Measurements from ENCODE around the gene SPINT1. TPM values are rescaled to one million over a fixed set of nuclear protein-coding genes. Genes with fewer than 3 reads are reported as not detected.

SPINT1 gene
- total RNA-seq, 1 experiment from 2014 or later: 123 TPM

DNA sequence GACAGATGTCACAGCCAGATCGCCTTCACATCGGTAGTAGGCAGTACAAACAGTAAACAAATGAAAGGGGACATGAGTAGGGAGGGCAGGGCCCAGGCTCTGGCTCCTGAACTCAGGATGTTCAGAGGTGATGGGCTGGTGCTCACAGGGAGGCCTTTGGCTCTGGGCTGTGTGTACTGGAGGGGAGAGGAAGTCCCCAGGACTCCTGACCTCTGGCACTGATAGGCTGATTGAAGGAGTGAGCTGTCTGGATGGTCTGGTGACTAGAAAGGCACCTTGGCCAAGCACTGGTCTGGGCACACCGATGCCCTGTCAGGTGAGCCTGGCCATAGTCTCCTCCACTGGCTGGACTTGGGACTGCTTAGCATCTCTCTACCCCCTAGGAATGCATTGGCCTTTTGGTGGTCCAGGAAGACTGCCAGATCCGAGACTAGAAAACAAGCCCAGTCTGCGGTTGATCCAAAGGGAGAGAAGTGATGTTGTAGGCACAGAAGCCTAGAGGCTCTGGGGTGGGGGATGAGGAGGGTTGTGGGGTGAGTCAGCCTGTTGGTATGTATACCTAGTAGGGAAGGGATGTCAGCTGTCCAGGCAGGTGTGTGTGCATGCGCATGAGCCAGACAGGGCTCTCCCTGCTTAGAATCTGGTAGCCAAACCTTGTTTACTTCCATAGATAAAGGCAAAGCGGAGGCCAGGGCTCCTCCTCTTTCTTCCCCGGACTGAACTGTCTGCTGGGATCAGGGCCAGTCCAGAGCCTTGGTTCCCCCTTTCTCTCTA is 1.9 kb downstream of the SPINT1 start:
- H4K20me1 ChIP-seq (ENCODE audit: insufficient read depth): no peaks in the 10 kb centered on the region; the same call in 1 of the 2 replicates
- peak overlapping the region; percentile 79 to 95 for H3K4me3 ChIP-seq (replicated peaks in 1 of 2; ENCODE audit: low read depth in 1 of 2, low read length in 2 of 2)
- H3K4me2 ChIP-seq (ENCODE audit: low read length): peak overlapping the region; percentile 99
- peak overlapping the region; percentile 77 for H3K9ac ChIP-seq (ENCODE audit: low read length)
- H3K36me3 ChIP-seq (ENCODE audit: control insufficient read depth in 1 of 2, insufficient read depth in 2 of 2, low read length in 2 of 2): peaks cover 5 to 15% of the 10 kb centered on the region in 2 experiments; a peak in 3 of 4 replicates
- no peaks in the 10 kb centered on the region for H3K27me3 ChIP-seq (ENCODE audit: insufficient read depth, low read length)
- DNase-seq (ENCODE audit: low read depth, low spot score) (no peak), ATAC-seq (peak; percentile 74)
- ChIA-PET RAD21 (ENCODE audit: low non-redundant PET in 1 of 2, low total read pairs in 2 of 2, uncharacterized antibody in 2 of 2, unreplicated experiment in 2 of 2) (interaction anchor here in 1 of 2 experiments (0.7 kb wide), 1 partner anchor 58 kb away, joined by 3 read pairs; no protein-coding TSS in a partner anchor), POLR2A (interaction anchor here (2.4 kb wide), 1 partner anchor 12 kb away, joined by 13 read pairs; no protein-coding TSS in a partner anchor), CTCF (interaction anchor here (1.0 to 5.2 kb wide), 3 partner anchors 12 to 58 kb away, joined by 4 to 61 read pairs (median 7); partner anchors contain the start of gene VPS18)
- intact Hi-C loops (cut with micrococcal nuclease): loop anchor here (2.0 kb wide), 1 partner anchor 59 kb away; no protein-coding TSS in a partner anchor
- H3K4me1 ChIP-seq (ENCODE audit: control insufficient read depth in 1 of 2, insufficient read depth in 2 of 2, low read length in 2 of 2): peaks cover 34 to 45% of the 10 kb centered on the region in 2 experiments
- no TSS peak for BruUV-seq (replicated peaks)
- H3K27ac ChIP-seq (ENCODE audit: low read depth, low read length): peak overlapping the region; percentile 93
- peaks cover 66% of the 10 kb centered on the region for H3K79me2 ChIP-seq (ENCODE audit: insufficient read depth, low read length)
- TF ChIP-seq SP1 (IDR thresholded peaks at IDR 0.05; ENCODE audit: low read depth) (no peak), EZH2phosphoT487 (IDR thresholded peaks at IDR 0.05; ENCODE audit: borderline replicate concordance) (no peak), POLR2AphosphoS5 (IDR thresholded peaks at IDR 0.05; ENCODE audit: low read depth, low read length) (0 out of 2 replicates have a peak, but pooled peaks have one; percentile 23)
- TF ChIP-seq, protein P1, sequence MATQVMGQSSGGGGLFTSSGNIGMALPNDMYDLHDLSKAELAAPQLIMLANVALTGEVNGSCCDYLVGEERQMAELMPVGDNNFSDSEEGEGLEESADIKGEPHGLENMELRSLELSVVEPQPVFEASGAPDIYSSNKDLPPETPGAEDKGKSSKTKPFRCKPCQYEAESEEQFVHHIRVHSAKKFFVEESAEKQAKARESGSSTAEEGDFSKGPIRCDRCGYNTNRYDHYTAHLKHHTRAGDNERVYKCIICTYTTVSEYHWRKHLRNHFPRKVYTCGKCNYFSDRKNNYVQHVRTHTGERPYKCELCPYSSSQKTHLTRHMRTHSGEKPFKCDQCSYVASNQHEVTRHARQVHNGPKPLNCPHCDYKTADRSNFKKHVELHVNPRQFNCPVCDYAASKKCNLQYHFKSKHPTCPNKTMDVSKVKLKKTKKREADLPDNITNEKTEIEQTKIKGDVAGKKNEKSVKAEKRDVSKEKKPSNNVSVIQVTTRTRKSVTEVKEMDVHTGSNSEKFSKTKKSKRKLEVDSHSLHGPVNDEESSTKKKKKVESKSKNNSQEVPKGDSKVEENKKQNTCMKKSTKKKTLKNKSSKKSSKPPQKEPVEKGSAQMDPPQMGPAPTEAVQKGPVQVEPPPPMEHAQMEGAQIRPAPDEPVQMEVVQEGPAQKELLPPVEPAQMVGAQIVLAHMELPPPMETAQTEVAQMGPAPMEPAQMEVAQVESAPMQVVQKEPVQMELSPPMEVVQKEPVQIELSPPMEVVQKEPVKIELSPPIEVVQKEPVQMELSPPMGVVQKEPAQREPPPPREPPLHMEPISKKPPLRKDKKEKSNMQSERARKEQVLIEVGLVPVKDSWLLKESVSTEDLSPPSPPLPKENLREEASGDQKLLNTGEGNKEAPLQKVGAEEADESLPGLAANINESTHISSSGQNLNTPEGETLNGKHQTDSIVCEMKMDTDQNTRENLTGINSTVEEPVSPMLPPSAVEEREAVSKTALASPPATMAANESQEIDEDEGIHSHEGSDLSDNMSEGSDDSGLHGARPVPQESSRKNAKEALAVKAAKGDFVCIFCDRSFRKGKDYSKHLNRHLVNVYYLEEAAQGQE (IDR thresholded peaks at IDR 0.05; ENCODE audit: low read depth): no peak
- no peaks in the 10 kb centered on the region for H3K9me2 ChIP-seq (ENCODE audit: insufficient read depth)
- no peaks in the 10 kb centered on the region for H3K9me3 ChIP-seq (ENCODE audit: control insufficient read depth in 1 of 2, insufficient read depth in 1 of 2, low read depth in 1 of 2, low read length in 2 of 2)
- H2AFZ ChIP-seq (ENCODE audit: low read depth, low read length, poor library complexity, severe bottlenecking): no peak overlapping the region
